H1 (cell line): ENCODE data around the gene ZMIZ1. TPM values are rescaled to one million over a fixed set of nuclear protein-coding genes. Genes with fewer than 3 reads are reported as not detected.

Source experiments
- NRF1 ChIP-seq: IDR thresholded peaks from 2 replicates; pipeline ENCODE4 v1.6.1; 2011; ENCODE audit warnings: mild to moderate bottlenecking, low read depth, low read length, improper control_type of control experiment
- polyA plus RNA-seq, 7 experiments: library from polyadenylated mRNA; depleted of rRNA in 3 of 7; stranded (reverse) in 5 of 7; unstranded in 2 of 7; fragments of >200 nt in 5 of 7; fragments of 200-250 nt in 2 of 7; gene quantifications; 1 replicate in 5 of 7; 2 replicates in 1 of 7; 4 replicates in 1 of 7; pipeline versions ENCODE4 v1.2.1 to v1.2.3, GENCODE V29; 2011 to 2013; ENCODE audit warnings: missing spikeins in 2 of 7, mixed read lengths in 2 of 7
- total RNA-seq: library from RNA; stranded (reverse); fragmentation: NEBNext Ultra II Directional; extraction: Animal tissue kit (Norgen Biotek cat#: 25700); gene quantifications from 2 replicates; pipeline ENCODE4 v1.2.1, GENCODE V29; 2021

Gene ZMIZ1
- total and polyA plus RNA-seq, 2 of the 8 experiments (the other 6 are each of a cell fraction or from before 2014, with no cell fraction given): 8.1 to 28.0 TPM

- TF ChIP-seq NRF1: no peak
- TF ChIP-seq, all 59 proteins: peak for 16
Observed at GRCh38 chr10:79068562-79069324, at the start of gene ZMIZ1 (continued).
